Measurements from ENCODE around the gene DTNBP1.

GRCh38 chr6:15606347-15606746 lies 56.5 kb downstream of the DTNBP1 start:
- TF ChIP-seq, protein P1, sequence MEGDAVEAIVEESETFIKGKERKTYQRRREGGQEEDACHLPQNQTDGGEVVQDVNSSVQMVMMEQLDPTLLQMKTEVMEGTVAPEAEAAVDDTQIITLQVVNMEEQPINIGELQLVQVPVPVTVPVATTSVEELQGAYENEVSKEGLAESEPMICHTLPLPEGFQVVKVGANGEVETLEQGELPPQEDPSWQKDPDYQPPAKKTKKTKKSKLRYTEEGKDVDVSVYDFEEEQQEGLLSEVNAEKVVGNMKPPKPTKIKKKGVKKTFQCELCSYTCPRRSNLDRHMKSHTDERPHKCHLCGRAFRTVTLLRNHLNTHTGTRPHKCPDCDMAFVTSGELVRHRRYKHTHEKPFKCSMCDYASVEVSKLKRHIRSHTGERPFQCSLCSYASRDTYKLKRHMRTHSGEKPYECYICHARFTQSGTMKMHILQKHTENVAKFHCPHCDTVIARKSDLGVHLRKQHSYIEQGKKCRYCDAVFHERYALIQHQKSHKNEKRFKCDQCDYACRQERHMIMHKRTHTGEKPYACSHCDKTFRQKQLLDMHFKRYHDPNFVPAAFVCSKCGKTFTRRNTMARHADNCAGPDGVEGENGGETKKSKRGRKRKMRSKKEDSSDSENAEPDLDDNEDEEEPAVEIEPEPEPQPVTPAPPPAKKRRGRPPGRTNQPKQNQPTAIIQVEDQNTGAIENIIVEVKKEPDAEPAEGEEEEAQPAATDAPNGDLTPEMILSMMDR (IDR thresholded peaks at IDR 0.05): no peak
- no peak for TF ChIP-seq POLR2A (IDR thresholded peaks at IDR 0.05)
